Body of pancreas (tissue), 4 donors: ENCODE results near the gene NKAIN2.

Experiments
- CTCF ChIP-seq, 7 experiments: fragments of 450-650 bp in 4 of 7; fragments of 200-600 bp in 3 of 7; sonication (generic) in 3 of 7; IDR thresholded peaks; one replicate each; pipeline ENCODE4 v1.5.1; 2016 to 2019; ENCODE audit warnings: antibody characterized with exemption in 7 of 7
- POLR2A ChIP-seq, 3 donors: fragments of 450-650 bp; IDR thresholded peaks; one replicate each; pipeline ENCODE4 v1.6.1; 2016; ENCODE audit warnings: antibody characterized with exemption in 3 of 3, mild to moderate bottlenecking in 2 of 3

- no peak for TF ChIP-seq CTCF (IDR thresholded peaks at IDR 0.05)
- no peak for TF ChIP-seq POLR2A (IDR thresholded peaks at IDR 0.05)
These were observed 977.0 kb downstream of the NKAIN2 start for GRCh38 chr6:124780623-124781022.
